Left lung (tissue), 10 donors: ENCODE results near the gene ARRDC5. TPM values are rescaled to one million over a fixed set of nuclear protein-coding genes. Genes with fewer than 3 reads are reported as not detected.
"Not testable (repeated sequence)": the region's sequence is repeated elsewhere in the genome, so short reads cannot be mapped to it uniquely, and the experiment has no call there.

ENCODE experiments used
- ATAC-seq: fragments of 200-7000 bp; cut with Tn5 transposase; one replicate; pipeline ENCODE4 v1.9.1; 2020; ENCODE audit warnings: moderate library complexity
- DNase-seq, 4 donors: peaks; one replicate each; pipeline ENCODE4 v3.0.0-alpha.2; 2013 to 2020
- H3K27ac ChIP-seq, 2 donors: fragments of 200-600 bp; sonication (generic) in 1 of 2; one replicate each; pipeline versions ENCODE4 v1.5.0 to v1.8.0; 2020 to 2021
- H3K27me3 ChIP-seq, 2 donors: fragments of 200-600 bp; sonication (generic) in 1 of 2; one replicate each; pipeline versions ENCODE4 v1.5.0 to v1.8.0; 2020 to 2021
- H3K36me3 ChIP-seq, 2 donors: fragments of 200-600 bp; sonication (generic) in 1 of 2; one replicate each; pipeline versions ENCODE4 v1.5.0 to v1.8.0; 2020 to 2021
- H3K4me1 ChIP-seq, 2 donors: fragments of 200-600 bp; one replicate each; pipeline ENCODE4 v1.8.0; 2021
- H3K4me3 ChIP-seq, 2 donors: fragments of 200-600 bp; sonication (generic) in 1 of 2; one replicate each; pipeline versions ENCODE4 v1.5.0 to v1.8.0; 2020 to 2021; ENCODE audit warnings: mild to moderate bottlenecking in 1 of 2
- H3K9me3 ChIP-seq, 2 donors: fragments of 200-600 bp; sonication (generic) in 1 of 2; one replicate each; pipeline versions ENCODE4 v1.5.0 to v1.8.0; 2020 to 2021
- CTCF ChIP-seq, 2 donors: fragments of 200-600 bp; sonication (generic) in 1 of 2; IDR thresholded peaks; one replicate each; pipeline versions ENCODE4 v1.5.0 to v1.8.0; 2021; ENCODE audit warnings: antibody characterized with exemption in 2 of 2
- intact Hi-C, 2 donors: fragments of 100-400 bp; cut with DNase I; formaldehyde crosslinking; loops; one replicate each; pipeline versions ENCODE4 v1.11.2 to v1.14.2; 2022
- microRNA-seq, 2 donors: library from miRNA; unstranded; fragments of <30 nt; microRNA quantifications; one replicate each; pipeline ENCODE4, GENCODE V29; 2019
- polyA plus RNA-seq, 6 donors: library from polyadenylated mRNA; unstranded; fragments of 120-200 nt; gene quantifications; one replicate each; pipeline ENCODE4 v1.2.1, GENCODE V29; 2013; ENCODE audit not compliant: insufficient read length in 6 of 6
- total RNA-seq, 2 donors: library from RNA; stranded (reverse); fragmentation: NEBNext Ultra II Directional; extraction: Animal tissue kit (Norgen Biotek cat#: 25700); gene quantifications; one replicate each; pipeline ENCODE4 v1.2.1, GENCODE V29; 2021
- donor health status: DM: no; HTN: yes; CAD: no.
- donor health status: DM: no; HTN: no; CAD: no.

The ARRDC5 gene
- total and polyA plus RNA-seq, 8 donors = 0.08 to 0.81 (median 0.22) TPM; not detected in 4

DNA sequence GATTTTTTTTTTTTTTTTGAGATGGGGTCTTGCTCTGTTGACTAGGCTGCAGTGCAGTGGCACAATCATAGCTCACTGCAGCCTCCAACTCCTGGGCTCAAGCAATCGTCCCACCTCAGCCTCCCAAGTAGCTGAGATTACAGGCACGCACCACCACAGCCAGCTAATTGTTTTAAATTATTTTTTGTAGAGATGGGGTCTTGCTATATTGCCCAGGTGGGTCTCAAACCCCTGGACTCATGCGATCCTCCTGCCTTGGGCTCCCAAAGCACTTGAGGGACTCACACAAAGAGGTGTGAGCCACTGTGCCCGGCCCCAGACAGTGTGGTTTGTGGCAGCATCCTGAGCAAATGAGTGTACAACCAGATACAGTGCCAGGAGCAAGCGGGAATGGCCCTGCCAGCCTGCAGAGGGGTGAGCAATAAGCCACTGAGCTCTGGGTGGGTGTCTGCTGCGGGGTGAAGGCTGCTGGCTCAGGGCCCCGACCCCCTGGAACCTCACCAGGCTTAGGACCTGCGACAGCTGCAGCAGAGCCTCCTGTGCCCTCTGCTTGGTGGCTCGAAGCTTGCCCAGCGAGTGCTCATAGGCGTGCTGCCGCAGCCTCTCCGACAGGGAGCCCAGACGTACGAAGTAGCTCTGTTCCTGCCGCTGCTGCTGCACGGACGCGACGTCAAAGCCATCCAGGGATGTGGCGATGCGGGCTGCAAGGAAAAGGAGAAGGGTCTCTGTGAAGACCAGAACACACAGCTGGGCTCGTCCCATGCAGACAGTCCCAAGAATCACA is 55.3 kb downstream of the ARRDC5 start:
- Histone ChIP-seq H3K4me3 (no peak overlapping the region), H3K4me1 (no peaks in the 10 kb centered on the region), H3K27ac (no peak overlapping the region), H3K36me3 (peaks cover 0 to 100% of the 10 kb centered on the region in 2 donors), H3K9me3 (no peaks in the 10 kb centered on the region), H3K27me3 (no peaks in the 10 kb centered on the region)
- ATAC-seq = no peak
- intact Hi-C loops = no loop called here
- DNase-seq = no peak
- no peak for TF ChIP-seq CTCF (IDR thresholded peaks at IDR 0.05)

GRCh38 chr19:4845975-4846374 is 56.7 kb downstream of the ARRDC5 start:
- H3K4me3 ChIP-seq, DNase-seq, intact Hi-C loops, H3K4me1 ChIP-seq, H3K27me3 ChIP-seq, H3K27ac ChIP-seq, H3K9me3 ChIP-seq, ATAC-seq: not testable (repeated sequence)
- peaks cover 0 to 99% of the 10 kb centered on the region in 2 donors for H3K36me3 ChIP-seq

DNA sequence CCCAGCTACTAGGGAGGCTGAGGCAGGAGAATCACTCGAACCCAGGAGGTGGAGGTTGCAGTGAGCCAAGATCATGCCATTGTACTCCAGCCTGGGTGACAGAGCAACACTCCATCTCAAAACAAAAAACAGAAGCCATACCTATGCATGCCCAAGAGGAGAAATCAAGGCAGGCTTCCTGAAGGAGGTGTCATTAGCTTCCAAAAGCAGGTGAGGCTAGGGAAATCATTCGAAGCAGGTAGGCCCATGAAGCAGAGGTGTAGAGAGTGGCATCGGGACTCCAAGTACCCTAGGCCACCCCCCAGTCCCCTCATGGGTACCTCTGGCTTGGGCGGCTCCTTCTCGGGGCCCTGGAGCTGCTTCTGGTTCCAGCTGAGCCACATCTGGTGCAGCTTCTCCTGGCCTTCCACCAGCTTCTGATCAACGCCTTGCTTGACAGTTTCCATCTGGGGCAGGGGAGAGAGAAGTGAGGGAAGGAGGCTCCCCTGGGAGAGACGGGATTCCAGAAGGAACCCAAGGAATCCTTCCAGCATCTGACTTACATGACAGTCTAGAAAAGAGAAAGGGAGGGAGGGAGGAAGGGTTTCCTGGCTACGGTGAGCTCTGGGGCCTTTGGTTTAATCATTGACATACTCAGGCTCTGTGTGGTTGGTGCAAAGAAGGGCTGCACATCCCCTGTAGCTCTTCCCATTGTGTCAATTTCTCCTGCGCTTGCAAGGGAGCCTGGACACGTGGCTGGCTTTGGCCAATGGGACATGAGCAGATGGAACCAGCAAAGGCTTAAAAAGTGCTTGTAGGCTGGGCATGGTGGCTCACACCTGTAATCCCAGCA is 58.1 kb downstream of the ARRDC5 start:
- H3K4me1 ChIP-seq = peaks cover 0 to 11% of the 10 kb centered on the region in 2 donors
- ATAC-seq (no peak), DNase-seq (no peak)
- H3K4me3 ChIP-seq = no peak overlapping the region
- no peak for TF ChIP-seq CTCF (IDR thresholded peaks at IDR 0.05)
- H3K27ac ChIP-seq = no peak overlapping the region
- intact Hi-C loops = no loop called here
- H3K9me3 ChIP-seq = no peaks in the 10 kb centered on the region
- no peaks in the 10 kb centered on the region for H3K27me3 ChIP-seq
- peaks cover 0 to 99% of the 10 kb centered on the region in 2 donors for H3K36me3 ChIP-seq

DNA sequence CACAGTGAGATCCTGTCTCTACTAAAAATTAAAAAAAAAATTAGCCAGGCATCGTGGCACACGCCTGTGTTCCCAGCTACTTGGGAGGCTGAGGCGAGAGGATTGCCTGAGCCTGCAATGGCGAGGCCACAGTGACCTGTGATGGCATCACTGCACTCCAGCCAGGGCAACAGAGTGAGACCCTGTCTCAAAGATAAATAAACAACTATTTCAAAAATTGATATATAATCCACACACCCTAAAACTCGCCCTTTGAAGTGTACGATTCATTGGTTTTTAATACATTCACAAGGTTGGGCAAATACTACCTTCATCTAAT is 59.1 kb downstream of the ARRDC5 start:
- peaks cover 0 to 11% of the 10 kb centered on the region in 2 donors for H3K4me1 ChIP-seq
- intact Hi-C loops = no loop called here
- peaks cover 0 to 99% of the 10 kb centered on the region in 2 donors for H3K36me3 ChIP-seq
- no peak for TF ChIP-seq CTCF (IDR thresholded peaks at IDR 0.05)
- DNase-seq (no peak), ATAC-seq (no peak)
- no peaks in the 10 kb centered on the region for H3K9me3 ChIP-seq
- no peaks in the 10 kb centered on the region for H3K27me3 ChIP-seq
- H3K4me3 ChIP-seq = no peak overlapping the region
- no peak overlapping the region for H3K27ac ChIP-seq

Small RNA genes within 50 kb of the gene (microRNA-seq; reads per million reads assigned to microRNA genes)
- gene MIR4747 = 0 to 0.17 reads per million in 2 donors

Other genes starting within 250 kb of the ARRDC5 start
- gene MYDGF, start 232.6 kb downstream of the ARRDC5 start, total RNA-seq = 100 to 1,000 TPM in 1 of 2 donors, 10 to 100 TPM in 1; 98.2 to 156 TPM
- gene MYDGF, start 232.6 kb downstream of the ARRDC5 start, polyA plus RNA-seq = 10 to 100 TPM; 70.0 to 88.3 (median 81.5) TPM
- 10 to 100 TPM; 79.7 to 95.5 TPM for gene DPP9, start 179.1 kb downstream of the ARRDC5 start, total RNA-seq
- gene DPP9, start 179.1 kb downstream of the ARRDC5 start, polyA plus RNA-seq = 10 to 100 TPM; 25.2 to 35.8 (median 27.4) TPM
- 10 to 100 TPM in 1 of 2 donors, 1 to 10 TPM in 1; 9.9 to 14.2 TPM for gene FEM1A, start 111.2 kb downstream of the ARRDC5 start, total RNA-seq
- gene FEM1A, start 111.2 kb downstream of the ARRDC5 start, polyA plus RNA-seq = 1 to 10 TPM; 1.7 to 2.3 (median 2.1) TPM
- 10 to 100 TPM; 14.6 TPM for gene TICAM1, start 71.2 kb downstream of the ARRDC5 start, total RNA-seq
- 1 to 10 TPM; 5.6 to 7.7 (median 6.8) TPM for gene TICAM1, start 71.2 kb downstream of the ARRDC5 start, polyA plus RNA-seq
- 10 to 100 TPM; 51.4 to 71.7 TPM for gene PLIN3, start 35.2 kb downstream of the ARRDC5 start, total RNA-seq
- gene PLIN3, start 35.2 kb downstream of the ARRDC5 start, polyA plus RNA-seq = 10 to 100 TPM; 37.9 to 50.2 (median 45.0) TPM
- gene UHRF1, start 6.6 kb upstream of the ARRDC5 start, total RNA-seq = 10 to 100 TPM; 14.2 to 20.5 TPM
- 10 to 100 TPM; 18.4 to 30.2 (median 23.6) TPM for gene UHRF1, start 6.6 kb upstream of the ARRDC5 start, polyA plus RNA-seq
- 10 to 100 TPM; 35.5 to 42.1 TPM for gene KDM4B, start 66.2 kb upstream of the ARRDC5 start, total RNA-seq
- gene KDM4B, start 66.2 kb upstream of the ARRDC5 start, polyA plus RNA-seq = 10 to 100 TPM; 24.6 to 37.1 (median 28.2) TPM